Pancreas (tissue), 10 donors: ENCODE measurements around the gene ZNF709. TPM values are rescaled to one million over a fixed set of nuclear protein-coding genes. Genes with fewer than 3 reads are reported as not detected.
"Not testable (repeated sequence)": the region's sequence is repeated elsewhere in the genome, so short reads cannot be mapped to it uniquely, and the experiment has no call there.

Source experiments
- ATAC-seq, 4 donors: fragments of 200-7000 bp; cut with Tn5 transposase; one replicate each; pipeline versions ENCODE4 v1.8.0 to v1.9.1; 2020; ENCODE audit warnings: mild to moderate bottlenecking in 4 of 4, moderate library complexity in 4 of 4
- DNase-seq, 6 donors: peaks; one replicate each; pipeline ENCODE4 v3.0.0-alpha.2; 2020
- FAIRE-seq: peaks from 2 replicates; lab custom pipeline; 2012; peaks lifted over from hg19 to GRCh38; lab: Jason Lieb, UNC
- H3K27ac ChIP-seq, 4 donors: fragments of 200-600 bp; sonication (generic); 1 replicate in 3 of 4; 2 replicates in 1 of 4; pipeline versions ENCODE4 v1.5.0 to v1.8.0; 2020
- H3K27me3 ChIP-seq, 4 donors: fragments of 200-600 bp; one replicate each; pipeline ENCODE4 v1.8.0; 2021
- H3K36me3 ChIP-seq, 3 donors: fragments of 200-600 bp; sonication (generic) in 1 of 3; one replicate each; pipeline versions ENCODE4 v1.5.0 to v1.8.0; 2020 to 2021
- H3K4me1 ChIP-seq, 3 donors: fragments of 200-600 bp; one replicate each; pipeline ENCODE4 v1.8.0; 2021
- H3K4me3 ChIP-seq, 4 donors: fragments of 200-600 bp; sonication (generic) in 2 of 4; one replicate each; pipeline versions ENCODE4 v1.5.0 to v1.8.0; 2020 to 2021
- H3K9me3 ChIP-seq, 4 donors: fragments of 200-600 bp; one replicate each; pipeline ENCODE4 v1.8.0; 2021
- WGBS, 2 donors: extraction: QIAGEN DNeasy Blood & Tissue Kit; methylation state at CpG; one replicate each; pipeline ENCODE4 v1.1.7; 2013; 5-methylcytosine and 5-hydroxymethylcytosine counted together
- intact Hi-C, 3 donors: fragments of 100-400 bp; cut with DNase I; formaldehyde crosslinking; loops; one replicate each; pipeline versions ENCODE4 v1.11.1 to v1.14.2; 2022
- polyA plus RNA-seq, 2 donors: library from polyadenylated mRNA; stranded (reverse); fragments of 200-250 nt; gene quantifications; one replicate each; pipeline ENCODE4 v1.2.3, GENCODE V29; 2013
- total RNA-seq, 6 donors: library from RNA; stranded (reverse); fragmentation: NEBNext Ultra II Directional in 4 of 6; extraction: Animal tissue kit (Norgen Biotek cat#: 25700) in 4 of 6; gene quantifications; one replicate each; pipeline versions ENCODE4 v1.2.1 to v1.2.4, GENCODE V29; 2021 to 2023
- TF ChIP-seq, protein P1 (sequence below), 4 donors: fragments of 200-600 bp; sonication (generic) in 3 of 4; IDR thresholded peaks; one replicate each; pipeline versions ENCODE4 v1.5.0 to v1.8.0; 2021; ENCODE audit warnings: antibody characterized with exemption in 4 of 4
- donor health status: healthy with polysubstance abuse.
- donor health status: DM: no; HTN: no; CAD: no; lungs with moderate emphysema.
- donor health status: DM: no; HTN: no; CAD: no.
- donor health status: control.
- donor health status: control.
- donor health status: Bipolar disorder and iron deficiency.
- donor health status: DM: yes; HTN: yes; CAD: no.
- donor health status: DM: no; HTN: no; CAD: no.
- donor health status: DM: no; HTN: no; CAD: no.
- donor health status: DM: yes; HTN: yes; CAD: no.

Gene ZNF709
- total and polyA plus RNA-seq, 8 donors: 0.56 to 2.5 (median 1.6) TPM

DNA sequence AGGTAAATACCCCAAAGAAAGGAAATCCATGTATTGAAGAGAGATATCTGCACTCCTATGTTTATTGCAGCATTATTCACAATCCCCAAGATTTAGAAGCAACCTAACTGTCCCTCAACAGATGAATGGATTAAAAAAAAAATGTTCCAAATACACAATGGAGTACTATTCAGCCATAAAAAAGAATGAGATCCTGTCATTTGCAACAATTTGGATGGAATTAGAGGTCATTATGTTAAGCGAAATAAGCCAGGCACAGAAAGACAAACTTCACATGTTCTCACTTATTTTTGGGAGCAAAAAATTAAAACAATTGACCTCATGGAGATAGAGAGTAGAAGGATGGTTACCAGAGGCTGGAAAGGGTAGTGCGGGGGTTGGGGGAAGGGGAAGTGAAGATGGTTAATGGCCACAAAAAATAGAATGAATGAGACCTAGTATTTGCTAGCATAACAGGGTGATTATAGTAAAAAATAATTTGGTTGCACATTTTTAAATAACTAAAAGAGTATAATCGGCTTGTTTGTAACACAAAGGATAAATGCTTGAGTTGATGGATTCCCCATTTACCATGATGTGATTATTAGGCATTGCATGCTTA is 9.7 kb upstream of the ZNF709 start:
- intact Hi-C loops: no loop called here
- Histone ChIP-seq H3K9me3 (no peaks in the 10 kb centered on the region), H3K4me3 (peak overlapping the region in 2 of 4 donors; percentile 46 to 59), H3K36me3 (no peaks in the 10 kb centered on the region), H3K27ac (peak overlapping the region; percentile 72 to 94 (median 90)), H3K4me1 (no peaks in the 10 kb centered on the region), H3K27me3 (no peaks in the 10 kb centered on the region)
- TF ChIP-seq, protein P1, sequence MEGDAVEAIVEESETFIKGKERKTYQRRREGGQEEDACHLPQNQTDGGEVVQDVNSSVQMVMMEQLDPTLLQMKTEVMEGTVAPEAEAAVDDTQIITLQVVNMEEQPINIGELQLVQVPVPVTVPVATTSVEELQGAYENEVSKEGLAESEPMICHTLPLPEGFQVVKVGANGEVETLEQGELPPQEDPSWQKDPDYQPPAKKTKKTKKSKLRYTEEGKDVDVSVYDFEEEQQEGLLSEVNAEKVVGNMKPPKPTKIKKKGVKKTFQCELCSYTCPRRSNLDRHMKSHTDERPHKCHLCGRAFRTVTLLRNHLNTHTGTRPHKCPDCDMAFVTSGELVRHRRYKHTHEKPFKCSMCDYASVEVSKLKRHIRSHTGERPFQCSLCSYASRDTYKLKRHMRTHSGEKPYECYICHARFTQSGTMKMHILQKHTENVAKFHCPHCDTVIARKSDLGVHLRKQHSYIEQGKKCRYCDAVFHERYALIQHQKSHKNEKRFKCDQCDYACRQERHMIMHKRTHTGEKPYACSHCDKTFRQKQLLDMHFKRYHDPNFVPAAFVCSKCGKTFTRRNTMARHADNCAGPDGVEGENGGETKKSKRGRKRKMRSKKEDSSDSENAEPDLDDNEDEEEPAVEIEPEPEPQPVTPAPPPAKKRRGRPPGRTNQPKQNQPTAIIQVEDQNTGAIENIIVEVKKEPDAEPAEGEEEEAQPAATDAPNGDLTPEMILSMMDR (IDR thresholded peaks at IDR 0.05): no peak
- DNase-seq (no peak), FAIRE-seq (no peak), ATAC-seq (no peak)
- 97 to 99% methylated on average over 3 of the region's 3 CpGs for WGBS, 2 donors

DNA sequence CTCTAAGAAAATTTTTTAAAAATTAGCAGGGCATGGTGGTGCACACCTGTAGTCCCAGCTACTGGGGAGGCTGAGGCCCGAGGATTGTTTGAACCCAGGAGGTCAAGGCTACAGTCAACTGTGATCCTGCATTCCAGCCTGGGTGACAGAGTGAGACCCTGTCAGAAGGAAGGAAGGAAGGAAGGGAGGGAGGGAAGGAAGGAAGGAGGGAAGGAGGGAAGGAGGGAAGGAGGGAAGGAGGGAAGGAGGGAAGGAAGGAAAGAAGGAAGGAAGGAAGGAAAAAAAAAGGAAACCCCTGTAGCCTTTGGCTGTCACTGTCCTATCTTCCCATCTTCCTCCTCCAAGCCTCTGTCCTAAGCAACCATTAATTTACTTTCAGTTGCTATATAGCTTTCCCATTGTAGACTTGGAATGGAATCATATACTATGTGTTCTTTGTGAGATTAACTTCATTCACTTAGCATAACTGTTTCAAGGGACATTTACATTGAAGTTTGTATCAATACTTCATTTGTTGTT is 1.7 kb upstream of the ZNF709 start:
- H3K4me1 ChIP-seq, intact Hi-C loops, H3K4me3 ChIP-seq, H3K9me3 ChIP-seq, ATAC-seq, H3K27me3 ChIP-seq, H3K27ac ChIP-seq, H3K36me3 ChIP-seq, DNase-seq, FAIRE-seq: not testable (repeated sequence)
- WGBS, 2 donors: 82 to 90% methylated on average over 1 of the region's 1 CpG

DNA sequence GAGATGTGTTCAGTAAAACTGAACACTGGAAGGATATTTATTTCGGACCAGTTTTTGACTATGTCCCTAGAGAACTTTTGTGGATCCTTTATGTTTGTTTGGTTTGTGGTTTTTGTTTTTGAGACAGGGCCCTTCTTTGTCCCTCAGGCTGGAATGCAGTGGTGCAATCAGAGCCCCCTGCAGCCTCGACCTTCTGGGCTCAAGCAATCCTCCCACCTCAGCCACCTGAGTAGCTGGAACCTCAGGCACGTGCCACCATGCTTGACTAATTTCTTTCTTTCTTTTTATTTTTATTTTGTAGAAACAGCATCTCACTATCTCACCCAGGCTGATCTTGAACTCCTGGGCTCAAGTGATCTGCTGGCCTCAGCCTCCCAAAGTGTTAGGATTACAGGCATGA is 955 bp upstream of the ZNF709 start:
- 53 to 79% methylated on average over 3 of the region's 3 CpGs for WGBS, 2 donors
- DNase-seq (no peak), FAIRE-seq (no peak), ATAC-seq (no peak)
- intact Hi-C loops: no loop called here
- no peaks in the 10 kb centered on the region for H3K27me3 ChIP-seq
- peaks cover 0 to 8% (median 4%) of the 10 kb centered on the region in 3 donors for H3K4me1 ChIP-seq
- H3K36me3 ChIP-seq: no peaks in the 10 kb centered on the region
- no peaks in the 10 kb centered on the region for H3K9me3 ChIP-seq
- no peak overlapping the region for H3K4me3 ChIP-seq
- TF ChIP-seq, protein P1 (IDR thresholded peaks at IDR 0.05): no peak
- H3K27ac ChIP-seq: peak overlapping the region in 1 of 4 donors; percentile 63

DNA sequence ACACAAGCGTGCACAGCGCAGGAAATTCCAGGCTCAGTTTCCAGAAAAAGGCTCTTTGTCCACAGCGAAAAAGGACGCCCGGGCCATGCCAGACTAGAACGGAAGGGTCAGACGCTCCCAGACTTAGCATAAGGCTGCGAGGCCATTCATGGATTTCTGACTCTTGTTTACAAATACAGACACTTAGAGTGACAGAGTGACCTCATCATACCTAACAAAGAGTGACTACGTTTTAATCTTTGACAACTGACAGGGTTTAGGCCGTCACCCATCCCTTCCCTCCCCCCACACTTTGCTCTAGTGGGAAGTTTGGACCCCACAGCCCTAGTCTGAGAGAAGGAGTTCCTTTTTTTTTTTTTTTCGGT is 418 bp upstream of the ZNF709 start:
- Histone ChIP-seq H3K36me3 (no peaks in the 10 kb centered on the region), H3K27me3 (no peaks in the 10 kb centered on the region), H3K27ac (peak overlapping the region; percentile 46 to 68 (median 64)), H3K9me3 (no peaks in the 10 kb centered on the region), H3K4me1 (peaks cover 0 to 8% (median 4%) of the 10 kb centered on the region in 3 donors), H3K4me3 (peak overlapping the region; percentile 45 to 95 (median 88))
- 1 to 2% methylated on average over 11 of the region's 11 CpGs for WGBS, 2 donors
- peak; percentile 45 to 59 (median 56) for ATAC-seq
- no peak for DNase-seq
- intact Hi-C loops: no loop called here
- FAIRE-seq: no peak
- TF ChIP-seq, protein P1 (IDR thresholded peaks at IDR 0.05): no peak

DNA sequence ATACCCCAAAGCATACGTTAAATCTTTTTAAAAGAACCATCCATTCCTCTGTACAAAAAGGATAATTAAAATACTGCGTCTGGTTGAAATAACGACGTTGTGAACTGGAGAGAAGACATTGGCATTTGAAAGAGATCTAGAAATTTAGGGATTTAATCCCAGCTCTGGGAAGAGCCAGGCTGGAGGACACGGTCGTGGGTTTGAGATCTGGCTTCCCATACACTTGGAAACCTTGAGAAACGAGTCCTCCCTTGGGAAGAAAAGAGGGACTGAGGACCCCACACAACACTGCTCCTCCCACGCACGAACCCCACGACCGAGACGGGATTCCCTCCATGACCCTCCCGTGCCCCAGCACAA is 625 bp downstream of the ZNF709 start:
- Histone ChIP-seq H3K27me3 (no peaks in the 10 kb centered on the region), H3K27ac (peak overlapping the region in 2 of 4 donors; percentile 63 to 68), H3K36me3 (no peaks in the 10 kb centered on the region), H3K9me3 (no peaks in the 10 kb centered on the region), H3K4me1 (peaks cover 0 to 8% (median 4%) of the 10 kb centered on the region in 3 donors), H3K4me3 (peak overlapping the region; percentile 45 to 95 (median 88))
- no peak for DNase-seq
- WGBS, 2 donors: 1 to 2% methylated on average over 13 of the region's 13 CpGs
- intact Hi-C loops: no loop called here
- TF ChIP-seq, protein P1 (IDR thresholded peaks at IDR 0.05): no peak
- ATAC-seq: peak in 2 of 4 donors; percentile 8 to 16
- no peak for FAIRE-seq
